Bronchial epithelial cell (primary cell): ENCODE results near the gene SKP1. TPM values are rescaled to one million over a fixed set of nuclear protein-coding genes. Genes with fewer than 3 reads are reported as not detected.

Experiments used
- DNase-seq: peaks from one replicate; pipeline ENCODE4 v3.0.0-alpha.2; 2010; ENCODE audit warnings: low read depth
- FAIRE-seq: peaks from 2 replicates; lab custom pipeline; 2011; peaks lifted over from hg19 to GRCh38; lab: Jason Lieb, UNC
- H3K27me3 ChIP-seq: 2 replicates; pipeline ENCODE4 v1.5.1; 2011; ENCODE audit warnings: low read length; ENCODE audit not compliant: control insufficient read depth, insufficient read depth
- H3K36me3 ChIP-seq: 2 replicates; pipeline ENCODE4 v1.5.1; 2011; ENCODE audit warnings: low read length; ENCODE audit not compliant: control insufficient read depth, insufficient read depth
- H3K4me3 ChIP-seq: 2 replicates; pipeline ENCODE4 v1.5.1; 2011; ENCODE audit warnings: mild to moderate bottlenecking, low read depth, low read length, control low read depth
- CTCF ChIP-seq: IDR thresholded peaks from 2 replicates; pipeline ENCODE4 v1.5.1; 2011; ENCODE audit warnings: mild to moderate bottlenecking, moderate library complexity, low read length, control low read depth, inconsistent platforms; ENCODE audit not compliant: insufficient read depth, severe bottlenecking
- total RNA-seq: library from RNA; depleted of rRNA; stranded (reverse); fragments of >200 nt; gene quantifications from 2 replicates; pipeline ENCODE4 v1.2.1, GENCODE V29; 2014

Gene SKP1
- total RNA-seq, 1 donor from 2014 or later, result 157 TPM

GRCh38 chr5:134145779-134146581, 30.8 kb downstream of the SKP1 start:
- FAIRE-seq (no peak), DNase-seq (peak; percentile 62)
- peak; percentile 96 for TF ChIP-seq CTCF
- no peak overlapping the region for H3K4me3 ChIP-seq
- peaks cover 16% of the 10 kb centered on the region for H3K36me3 ChIP-seq
- no peaks in the 10 kb centered on the region for H3K27me3 ChIP-seq

- Histone ChIP-seq H3K36me3 (peaks cover 15% of the 10 kb centered on the region), H3K4me3 (no peak overlapping the region), H3K27me3 (no peaks in the 10 kb centered on the region)
- DNase-seq (no peak), FAIRE-seq (no peak)
- no peak for TF ChIP-seq CTCF
Observed at GRCh38 chr5:134145041-134145757, 31.6 kb downstream of the SKP1 start.

GRCh38 chr5:134143944-134144941, 32.5 kb downstream of the SKP1 start:
- Histone ChIP-seq H3K4me3 (no peak overlapping the region), H3K27me3 (no peaks in the 10 kb centered on the region), H3K36me3 (peaks cover 16% of the 10 kb centered on the region)
- FAIRE-seq, result no peak
- no peak for TF ChIP-seq CTCF
- no peak for DNase-seq

- FAIRE-seq (no peak), DNase-seq (no peak)
- peaks cover 15% of the 10 kb centered on the region for H3K36me3 ChIP-seq
- H3K27me3 ChIP-seq, result no peaks in the 10 kb centered on the region
- TF ChIP-seq CTCF, result no peak
- no peak overlapping the region for H3K4me3 ChIP-seq
Observed at GRCh38 chr5:134143431-134143830, 33.3 kb downstream of the SKP1 start.

- H3K36me3 ChIP-seq, result peaks cover 15% of the 10 kb centered on the region
- TF ChIP-seq CTCF, result no peak
- H3K27me3 ChIP-seq, result no peaks in the 10 kb centered on the region
- DNase-seq (no peak), FAIRE-seq (no peak)
- H3K4me3 ChIP-seq, result no peak overlapping the region
Observed at GRCh38 chr5:134142806-134143205, 33.9 kb downstream of the SKP1 start.
